ENCODE results near the gene OSBPL3.

DNA sequence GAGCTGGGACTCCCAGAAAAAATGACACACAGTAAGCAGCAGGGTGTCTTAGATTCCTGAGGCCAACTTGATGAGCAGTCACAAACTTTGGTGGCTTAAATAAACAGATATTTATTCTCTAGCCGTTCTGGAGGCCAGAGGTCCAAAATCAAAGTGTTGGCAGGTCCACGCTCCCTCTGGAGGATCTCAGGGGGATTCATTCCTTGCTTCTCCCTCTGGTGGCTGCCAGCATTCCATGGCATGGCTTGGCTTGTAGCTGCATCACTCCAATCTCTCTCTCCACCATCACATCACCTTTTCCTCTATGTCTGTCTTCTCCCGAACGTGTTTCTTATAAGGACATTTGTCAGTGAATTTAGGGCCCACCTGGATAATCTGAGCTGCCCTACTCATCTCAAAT lies 98.4 kb downstream of the OSBPL3 start:
- TF ChIP-seq, protein P1, sequence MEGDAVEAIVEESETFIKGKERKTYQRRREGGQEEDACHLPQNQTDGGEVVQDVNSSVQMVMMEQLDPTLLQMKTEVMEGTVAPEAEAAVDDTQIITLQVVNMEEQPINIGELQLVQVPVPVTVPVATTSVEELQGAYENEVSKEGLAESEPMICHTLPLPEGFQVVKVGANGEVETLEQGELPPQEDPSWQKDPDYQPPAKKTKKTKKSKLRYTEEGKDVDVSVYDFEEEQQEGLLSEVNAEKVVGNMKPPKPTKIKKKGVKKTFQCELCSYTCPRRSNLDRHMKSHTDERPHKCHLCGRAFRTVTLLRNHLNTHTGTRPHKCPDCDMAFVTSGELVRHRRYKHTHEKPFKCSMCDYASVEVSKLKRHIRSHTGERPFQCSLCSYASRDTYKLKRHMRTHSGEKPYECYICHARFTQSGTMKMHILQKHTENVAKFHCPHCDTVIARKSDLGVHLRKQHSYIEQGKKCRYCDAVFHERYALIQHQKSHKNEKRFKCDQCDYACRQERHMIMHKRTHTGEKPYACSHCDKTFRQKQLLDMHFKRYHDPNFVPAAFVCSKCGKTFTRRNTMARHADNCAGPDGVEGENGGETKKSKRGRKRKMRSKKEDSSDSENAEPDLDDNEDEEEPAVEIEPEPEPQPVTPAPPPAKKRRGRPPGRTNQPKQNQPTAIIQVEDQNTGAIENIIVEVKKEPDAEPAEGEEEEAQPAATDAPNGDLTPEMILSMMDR (IDR thresholded peaks at IDR 0.05): no peak
- no peak for TF ChIP-seq POLR2A (IDR thresholded peaks at IDR 0.05)

Data from body of pancreas (tissue), 4 donors.